Inflammatory macrophage treated with lipopolysaccharide for 1 hour (primary cell): ENCODE data around the gene ZNF300.
"Not testable (repeated sequence)": the region's sequence is repeated elsewhere in the genome, so short reads cannot be mapped to it uniquely, and the experiment has no call there.

Experiments
- DNase-seq, 2 donors: peaks; one replicate each; pipeline ENCODE4 v3.0.0-alpha.2; 2020 to 2022

Gene ZNF300

GRCh38 chr5:150845185-150845859 is 59.5 kb downstream of the ZNF300 start:
- DNase-seq, result not testable (repeated sequence)
